Measurements from ENCODE around the gene MYO7A.

MYO7A gene

DNA sequence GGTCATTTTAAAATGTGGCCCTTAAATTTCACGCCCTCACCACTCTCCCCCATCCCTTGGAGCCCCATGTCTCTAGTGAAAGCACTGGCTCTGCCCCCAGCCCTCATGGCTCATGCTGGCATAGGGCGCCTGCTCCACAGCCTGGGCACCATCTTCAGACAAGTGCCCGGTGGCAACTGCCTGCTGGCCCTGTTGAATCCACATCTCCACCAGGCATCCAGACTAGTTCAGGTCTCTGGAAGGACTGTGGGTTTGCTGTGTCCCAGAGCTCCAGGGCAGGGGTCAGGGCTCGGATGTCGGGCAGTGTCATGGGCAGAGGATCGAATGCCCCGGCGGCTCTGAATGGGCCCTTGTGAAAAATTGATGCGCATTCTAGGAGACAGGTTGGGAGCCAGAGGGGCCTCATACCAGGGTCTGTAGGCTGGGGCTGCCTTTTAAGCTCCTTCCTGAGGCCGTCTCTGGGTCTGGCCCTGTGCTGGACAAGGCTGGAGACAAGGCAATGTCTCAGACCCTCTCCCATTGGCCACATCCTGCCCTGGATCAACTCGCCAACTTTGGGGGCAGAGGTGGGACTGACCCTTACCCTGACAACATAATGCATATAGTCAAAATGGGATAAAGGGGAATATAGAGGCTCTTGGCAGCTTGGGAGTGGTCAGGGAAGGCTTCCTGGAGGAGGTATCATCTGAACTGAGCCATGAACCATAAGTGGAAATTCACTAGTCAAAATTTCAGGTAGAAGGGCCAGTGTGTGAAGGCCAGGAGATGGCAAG lies 1.2 kb downstream of the MYO7A start:
- no peak for DNase-seq

DNA sequence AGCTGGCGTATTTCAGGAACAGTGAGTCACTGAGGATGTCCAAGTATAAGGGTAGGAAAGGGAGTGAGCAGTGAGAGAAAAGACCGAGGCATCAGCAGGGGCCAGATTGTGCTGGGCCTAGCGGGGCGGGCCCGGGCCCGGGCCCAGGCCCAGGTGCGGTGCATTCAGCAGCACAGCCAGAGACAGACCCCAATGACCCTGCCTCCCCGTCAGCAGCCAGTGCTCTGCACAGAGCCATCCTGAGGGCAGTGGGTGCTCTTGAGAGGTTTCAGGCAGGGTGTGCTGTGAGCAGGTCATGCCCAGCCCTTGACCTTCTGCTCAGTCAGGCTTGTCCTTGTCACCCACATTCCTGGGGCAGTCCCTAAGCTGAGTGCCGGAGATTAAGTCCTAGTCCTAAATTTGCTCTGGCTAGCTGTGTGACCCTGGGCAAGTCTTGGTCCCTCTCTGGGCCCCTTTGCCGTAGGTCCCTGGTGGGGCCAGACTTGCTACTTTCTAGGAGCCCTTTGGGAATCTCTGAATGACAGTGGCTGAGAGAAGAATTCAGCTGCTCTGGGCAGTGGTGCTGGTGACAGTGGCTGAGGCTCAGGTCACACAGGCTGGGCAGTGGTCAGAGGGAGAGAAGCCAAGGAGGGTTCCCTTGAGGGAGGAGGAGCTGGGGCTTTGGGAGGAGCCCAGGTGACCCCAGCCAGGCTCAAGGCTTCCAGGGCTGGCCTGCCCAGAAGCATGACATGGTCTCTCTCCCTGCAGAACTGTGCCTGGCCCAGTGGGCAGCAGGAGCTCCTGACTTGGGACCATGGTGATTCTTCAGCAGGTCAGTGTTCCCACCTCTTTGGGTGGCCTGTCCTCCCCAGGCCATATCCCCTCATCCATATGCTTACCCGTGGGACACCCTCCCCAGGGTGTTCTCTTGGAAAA lies 2.1 kb downstream of the MYO7A start:
- DNase-seq = no peak

DNA sequence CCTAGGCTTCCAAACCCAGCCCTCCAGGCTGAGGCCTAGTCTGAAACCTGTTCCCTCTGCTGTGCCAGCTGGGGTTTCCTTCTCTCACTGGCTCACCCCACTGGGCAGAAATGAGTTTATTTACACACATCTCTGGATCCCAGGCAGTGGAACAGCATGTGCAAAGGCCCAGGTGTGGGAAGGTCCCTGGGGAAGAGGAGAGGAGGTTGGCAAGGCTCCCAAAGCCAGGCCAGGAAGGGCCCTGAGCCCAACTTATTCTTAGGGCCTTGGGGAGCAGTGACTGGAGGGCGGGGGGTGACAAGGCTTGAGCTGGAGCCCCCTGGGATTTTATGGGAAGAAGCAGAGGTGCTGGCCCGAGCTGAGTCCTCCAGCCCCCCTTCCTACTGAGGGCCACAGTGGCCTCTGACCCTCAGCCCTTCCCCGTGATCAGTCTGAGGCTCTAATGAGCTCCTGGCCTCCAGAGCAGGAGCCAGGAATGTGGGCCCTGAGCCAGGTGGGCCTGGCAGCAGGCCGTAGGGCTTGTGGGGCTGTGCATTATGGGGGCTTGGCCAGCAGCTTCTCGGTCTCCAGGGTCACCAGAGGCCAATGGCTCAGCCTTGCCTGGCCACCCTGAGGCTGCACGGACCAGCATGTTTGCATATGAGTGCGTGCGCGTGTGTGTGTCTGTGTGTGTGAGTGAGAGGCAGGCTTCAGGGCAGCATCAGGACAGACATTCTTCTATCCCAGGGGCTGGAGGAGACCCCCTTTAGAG lies 2.9 kb downstream of the MYO7A start:
- DNase-seq = peak; percentile 33

DNA sequence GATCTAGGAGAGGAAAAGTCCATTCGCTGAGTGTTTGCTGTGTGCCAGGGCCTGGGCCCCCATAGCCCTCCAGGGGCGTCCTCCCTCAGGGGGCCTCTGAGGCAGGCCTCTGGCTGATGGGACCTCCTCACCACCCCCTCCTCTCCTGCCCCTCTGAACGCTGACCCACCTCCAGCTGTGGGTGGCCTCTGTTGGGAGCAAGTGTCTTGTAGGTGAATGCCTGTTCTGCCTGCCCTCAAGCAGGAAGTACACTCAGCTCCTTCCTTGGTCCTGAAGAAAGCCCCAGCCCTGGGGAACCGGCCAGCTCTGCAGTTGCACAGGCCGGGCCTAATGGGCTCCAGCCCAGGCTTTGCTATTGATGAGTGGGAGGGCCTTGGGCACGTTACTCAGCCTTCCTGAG lies 3.5 kb downstream of the MYO7A start:
- DNase-seq = no peak

DNA sequence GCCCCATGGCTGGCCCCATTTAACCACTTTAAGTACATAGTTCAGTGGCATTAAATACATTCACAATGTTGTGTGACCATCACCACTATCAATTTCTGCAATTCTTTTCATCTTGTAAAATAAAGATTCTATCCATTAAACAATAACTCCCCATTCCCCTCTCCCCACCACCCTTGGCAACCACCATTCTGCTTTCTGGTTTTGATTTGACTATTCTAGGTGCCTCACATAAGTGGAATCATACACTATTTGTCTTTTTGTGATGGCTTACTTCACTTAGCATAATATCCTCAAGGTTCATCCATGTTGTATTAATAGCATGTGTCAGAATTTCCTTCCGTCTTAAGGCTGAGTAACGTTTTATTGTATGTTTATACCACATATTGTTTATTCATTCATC lies 7.0 kb downstream of the MYO7A start:
- no peak for DNase-seq

DNA sequence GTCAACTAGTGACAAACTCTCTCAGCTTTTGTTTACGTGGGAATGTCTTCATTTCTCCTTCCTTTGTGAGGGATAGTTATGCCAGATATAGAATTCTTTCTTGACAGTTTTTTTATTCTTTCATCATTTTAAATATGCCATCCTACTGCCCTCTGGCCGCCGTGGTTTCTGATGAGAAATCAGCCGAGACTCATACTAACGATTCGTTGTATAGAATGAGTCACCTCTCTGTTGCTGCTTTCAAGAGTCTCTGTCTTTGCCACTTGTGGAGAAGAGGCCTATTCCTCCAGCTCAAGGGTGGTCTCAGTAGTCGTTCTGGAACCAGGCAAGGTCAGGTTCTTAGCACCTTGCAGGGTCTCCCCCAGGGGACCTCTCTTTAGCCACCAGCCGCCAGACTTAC lies 8.0 kb downstream of the MYO7A start:
- peak; percentile 63 for DNase-seq

DNA sequence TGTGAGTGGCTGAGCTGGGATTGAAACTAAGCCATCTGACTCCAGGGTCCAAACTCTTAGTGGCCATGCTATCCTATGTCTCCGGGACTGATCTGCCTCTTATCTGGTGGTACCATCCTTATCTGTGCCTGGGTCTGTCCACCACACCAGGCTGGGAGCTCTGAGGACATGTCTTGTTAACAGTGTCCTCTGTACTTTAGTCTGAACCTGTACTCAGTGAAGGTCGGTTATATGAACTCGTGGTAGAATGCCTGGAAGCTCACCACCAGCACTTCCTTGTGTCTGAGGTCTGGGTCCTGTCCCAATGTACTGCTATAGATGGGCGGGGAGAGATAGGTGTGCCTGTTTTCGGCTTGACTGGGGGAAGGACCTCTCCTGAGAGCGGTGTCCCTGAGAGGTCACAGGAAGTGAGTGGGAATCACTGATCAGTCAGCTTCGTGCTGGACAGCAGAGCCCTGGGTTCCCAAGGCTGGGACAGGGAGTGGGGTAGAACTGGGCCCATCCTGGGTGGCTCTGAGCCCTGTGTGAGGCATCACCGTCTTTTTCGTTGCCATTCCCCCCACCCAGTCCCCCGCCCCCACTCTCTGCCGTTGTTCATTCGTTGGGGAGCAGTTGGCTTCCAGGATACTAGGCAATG lies 8.9 kb downstream of the MYO7A start:
- DNase-seq = no peak

DNA sequence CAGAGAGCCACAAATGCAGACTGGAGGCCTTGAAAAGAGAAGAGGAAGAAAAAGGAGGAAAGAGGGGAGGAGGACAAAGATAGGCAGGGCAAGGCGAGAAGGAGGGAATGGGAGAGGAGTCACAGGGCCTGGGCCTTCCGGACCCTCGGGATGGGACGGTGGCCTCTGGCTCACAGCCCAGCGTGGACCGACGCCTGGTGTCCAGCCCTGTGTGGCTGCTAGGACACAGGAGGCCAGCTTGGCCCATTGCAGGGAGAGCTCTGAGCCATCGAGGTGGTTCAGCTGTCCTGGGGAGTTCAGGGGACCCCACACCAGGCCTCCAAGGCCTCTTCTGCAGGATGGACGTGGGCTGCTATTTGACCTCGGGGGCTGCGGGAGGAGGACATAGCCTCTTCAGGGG lies 9.4 kb downstream of the MYO7A start:
- no peak for DNase-seq

DNA sequence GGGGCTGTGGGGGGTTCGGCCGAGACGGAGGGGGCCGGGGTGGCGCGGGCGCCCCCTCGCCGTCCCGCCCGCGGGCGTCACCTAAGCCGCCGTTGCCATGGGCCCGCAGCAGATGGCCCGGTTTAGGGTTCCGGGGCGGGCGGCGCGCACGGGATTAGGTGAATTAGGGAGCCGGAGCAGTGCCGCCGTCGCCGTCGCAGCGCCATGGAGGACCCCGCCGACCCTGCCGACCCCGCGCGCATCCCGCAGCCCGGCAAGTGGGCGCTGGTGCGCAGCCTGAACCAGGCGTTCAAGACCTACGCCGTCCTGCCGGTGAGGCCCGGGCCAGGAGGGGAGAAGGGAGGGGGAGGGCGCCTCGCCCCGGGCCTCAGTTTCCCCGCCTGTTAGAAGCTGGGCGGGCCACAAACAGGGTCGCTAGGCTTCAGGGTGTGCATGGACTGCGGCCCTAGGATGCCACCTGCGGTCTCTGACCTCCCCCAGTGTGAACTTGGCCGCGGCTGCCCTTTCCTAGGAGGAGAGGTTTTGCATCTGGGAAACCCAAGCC lies 10.1 kb downstream of the MYO7A start:
- DNase-seq = no peak

DNA sequence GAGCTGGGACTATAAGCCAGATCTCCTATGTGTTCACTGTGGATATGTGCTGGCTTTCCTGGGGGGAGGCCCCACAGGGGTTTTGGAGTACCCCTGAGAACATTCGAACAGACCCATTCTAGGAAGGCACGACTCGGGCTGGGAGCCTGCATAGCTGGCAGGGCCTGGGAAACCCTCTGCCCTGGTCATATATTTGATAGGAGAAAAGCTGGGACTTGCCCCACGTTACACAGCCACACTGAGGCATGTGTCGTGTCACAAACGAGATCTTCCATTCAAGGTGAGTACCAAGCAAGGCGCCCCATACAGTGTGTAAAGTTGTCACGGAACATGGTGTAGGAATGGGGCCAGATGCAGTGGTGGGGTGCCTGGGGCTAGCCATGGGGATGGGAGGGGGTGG lies 11.2 kb downstream of the MYO7A start:
- DNase-seq = no peak

DNA sequence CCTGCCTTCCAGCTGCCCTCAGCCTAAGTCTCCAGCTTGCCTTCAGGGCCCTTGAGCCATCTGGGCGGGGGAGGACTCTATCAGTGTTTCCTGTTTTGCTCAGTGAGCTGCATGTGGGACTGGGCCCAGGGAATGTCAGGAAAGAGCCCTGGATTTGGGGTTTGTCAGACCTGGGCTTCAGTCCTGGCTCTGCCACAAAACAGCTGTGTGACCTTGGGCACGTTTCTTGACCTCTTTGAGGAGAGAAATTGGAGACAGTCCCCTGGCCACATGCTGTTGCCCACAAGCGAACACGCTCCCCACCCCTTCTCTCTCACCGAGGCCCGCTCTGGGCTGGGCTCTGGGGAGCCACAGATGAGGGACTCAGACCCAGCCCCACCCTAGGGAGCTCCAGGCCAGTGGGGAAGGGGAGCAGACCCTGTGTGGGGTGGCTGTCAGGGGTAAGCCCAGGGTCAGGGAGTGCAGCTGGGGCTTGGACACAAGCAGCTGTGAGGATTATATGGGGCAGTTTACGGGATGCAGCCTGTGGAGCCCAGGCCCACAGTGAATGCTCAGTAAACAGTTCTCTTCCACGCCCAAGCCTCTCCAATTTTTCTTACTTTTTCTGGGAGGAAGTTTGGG lies 12.3 kb downstream of the MYO7A start:
- DNase-seq = peak; percentile 76

DNA sequence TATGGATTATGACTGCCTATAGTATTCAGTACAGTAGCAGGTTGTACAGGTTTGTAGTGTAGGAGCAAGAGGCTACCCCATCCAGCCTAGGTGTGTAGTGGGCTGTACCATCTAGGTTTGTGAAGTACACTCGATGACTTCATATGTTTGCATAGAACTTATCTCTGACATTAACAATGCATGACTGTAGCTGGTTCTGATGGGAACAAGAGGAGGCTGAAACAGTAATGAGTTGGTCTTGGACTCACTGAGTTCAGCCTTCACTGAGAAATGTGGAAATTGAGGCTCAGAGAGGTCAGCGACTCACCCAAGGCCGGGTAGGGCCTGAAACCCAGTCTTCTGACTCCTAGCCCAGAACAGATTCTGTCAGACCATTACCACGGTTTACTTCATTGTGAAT lies 13.0 kb downstream of the MYO7A start:
- DNase-seq = peak; percentile 84

DNA sequence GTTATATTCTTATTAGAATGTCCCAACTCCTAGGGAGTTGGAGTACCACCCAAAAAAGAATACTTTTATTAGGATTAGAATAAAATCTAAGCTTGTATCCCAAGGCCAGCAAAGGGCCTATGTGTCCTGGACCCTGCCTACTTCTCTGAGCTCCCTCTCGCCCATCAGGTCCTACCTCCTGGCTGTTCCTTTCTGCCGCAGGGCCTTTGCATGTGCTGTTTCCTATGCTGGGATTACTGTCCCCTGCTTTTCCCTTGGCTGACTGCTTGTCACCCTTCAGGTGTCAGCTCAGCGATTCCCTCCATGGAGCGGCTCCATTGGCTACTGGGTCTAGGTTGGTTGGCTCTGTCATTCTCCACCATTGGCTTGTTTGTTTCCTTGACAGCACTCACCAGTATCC lies 13.4 kb downstream of the MYO7A start:
- no peak for DNase-seq

DNA sequence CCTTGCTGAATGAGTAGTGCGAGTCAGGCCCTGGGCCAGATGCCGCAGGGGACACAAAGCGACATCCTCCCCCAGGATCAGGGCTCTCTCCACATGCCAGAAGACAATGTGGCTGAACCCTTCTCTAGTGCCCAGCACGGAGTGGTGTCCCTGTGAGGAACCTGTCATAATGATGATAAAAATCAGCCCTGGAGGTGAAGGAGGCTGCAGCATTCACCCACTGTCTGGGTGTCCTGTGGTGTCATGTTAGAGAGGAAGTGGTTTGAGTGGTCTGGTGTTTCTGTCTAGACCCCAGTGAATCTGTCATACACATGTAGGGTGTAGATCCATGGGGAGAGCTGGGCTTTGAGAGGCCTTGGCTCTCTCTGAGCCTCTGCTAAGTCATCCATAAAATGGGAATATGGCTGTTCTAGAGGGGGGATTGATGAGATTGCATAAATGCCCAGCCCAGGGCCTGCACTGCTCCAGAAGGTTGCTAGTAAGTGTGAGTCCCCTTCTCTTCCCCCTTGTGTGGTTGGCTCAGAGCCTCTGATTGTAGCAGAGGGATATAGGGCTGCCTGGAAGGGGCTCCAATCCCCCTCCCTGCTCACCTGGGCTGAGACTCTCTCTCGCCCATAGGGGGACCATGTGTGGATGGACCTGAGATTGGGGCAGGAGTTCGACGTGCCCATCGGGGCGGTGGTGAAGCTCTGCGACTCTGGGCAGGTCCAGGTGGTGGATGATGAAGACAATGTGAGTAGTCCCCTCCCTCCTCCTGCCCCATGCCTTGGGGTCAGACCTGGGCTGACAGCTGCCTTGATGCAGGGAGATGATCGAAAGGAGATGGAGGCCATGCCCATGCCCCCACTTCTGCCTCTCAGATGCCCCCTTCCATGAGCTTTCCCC lies 14.3 kb downstream of the MYO7A start:
- no peak for DNase-seq

DNA sequence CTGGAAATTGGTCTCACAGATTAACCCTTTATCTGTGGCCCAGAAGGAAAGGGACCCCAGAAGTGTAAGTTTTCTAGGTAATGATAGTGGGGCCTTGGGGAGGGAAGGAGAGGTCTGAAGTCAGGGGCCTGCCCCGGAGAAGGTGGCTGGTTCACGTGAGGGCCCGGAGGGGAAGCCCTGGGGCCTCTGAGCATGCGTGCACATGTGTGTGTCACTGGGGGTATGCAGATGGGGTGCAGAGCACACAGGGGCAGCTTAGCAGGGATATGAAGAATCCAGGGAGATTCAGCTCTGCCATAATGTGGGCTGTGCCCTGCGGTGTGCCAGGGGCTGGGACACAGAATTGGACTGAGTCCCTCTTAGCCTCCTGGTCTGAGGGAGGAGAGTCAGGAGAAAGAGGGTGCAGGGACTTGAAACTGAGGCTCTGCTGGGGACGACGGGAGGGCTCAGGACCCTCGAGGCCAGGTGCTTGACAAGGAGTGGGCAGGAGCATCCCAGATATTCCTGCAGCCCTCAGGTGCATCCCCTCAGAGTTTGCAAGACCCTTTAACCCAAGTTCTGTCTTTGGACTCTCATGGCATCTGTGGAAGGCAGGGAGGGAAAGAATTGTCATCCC lies 15.5 kb downstream of the MYO7A start:
- DNase-seq = no peak

DNA sequence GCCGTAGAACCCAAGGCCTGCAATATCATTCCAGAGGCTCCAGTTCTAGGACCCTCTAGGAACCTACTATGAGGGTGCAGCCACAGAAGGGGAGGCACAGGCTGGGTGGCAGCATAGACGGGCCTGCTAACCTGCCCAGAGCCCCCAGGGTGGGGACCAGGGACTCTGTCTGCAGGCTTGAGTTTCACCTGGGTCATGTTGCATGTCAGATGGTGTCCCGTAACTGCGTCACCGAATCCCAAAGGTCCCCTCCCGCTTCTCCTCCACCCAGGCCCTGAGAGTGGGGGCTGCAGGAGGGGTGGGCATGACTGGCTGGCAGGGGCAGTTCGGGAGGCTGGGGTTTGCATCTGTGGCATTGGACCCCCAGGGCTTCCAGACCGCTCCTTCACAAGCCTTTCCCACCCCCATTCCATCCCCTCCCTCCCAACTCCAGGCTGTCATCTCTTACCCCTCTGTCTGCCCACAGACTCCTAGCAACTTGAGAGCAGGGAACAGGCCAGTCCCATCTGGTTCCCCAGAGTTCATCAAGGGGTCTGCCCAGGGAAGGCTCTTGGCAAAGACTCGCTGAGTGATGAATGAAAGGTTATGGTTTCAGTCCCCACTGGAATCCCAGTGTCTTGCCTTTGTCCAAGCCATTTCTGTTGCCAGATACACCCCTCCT lies 16.3 kb downstream of the MYO7A start:
- no peak for DNase-seq

DNA sequence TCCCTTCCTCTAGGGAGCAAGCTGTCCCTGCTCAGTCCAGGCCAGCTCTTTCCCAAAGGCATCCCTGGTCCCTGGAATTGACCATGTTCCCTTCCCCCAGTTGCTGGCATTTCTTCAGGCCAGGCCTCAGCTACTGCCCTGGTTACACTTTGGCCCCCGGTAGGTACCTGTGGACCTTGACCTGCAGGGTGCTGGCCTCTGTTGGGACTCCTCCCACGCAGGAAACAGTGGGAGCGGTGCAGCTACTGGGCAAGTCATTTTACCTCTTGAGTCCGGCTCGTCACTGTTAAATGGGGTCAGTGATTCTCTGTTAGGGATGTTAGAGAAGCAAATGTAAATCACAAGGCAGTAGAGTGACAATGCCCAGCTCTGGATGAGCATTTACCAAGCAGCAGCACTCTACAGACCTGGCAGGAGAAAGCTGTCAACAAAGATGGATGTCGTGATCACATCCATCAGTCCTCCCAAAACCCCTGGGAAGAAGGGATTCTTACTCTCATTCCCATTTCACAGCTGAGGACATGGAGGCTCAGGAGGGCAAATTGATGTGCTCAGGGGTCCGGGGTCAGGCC lies 16.9 kb downstream of the MYO7A start:
- no peak for DNase-seq

DNA sequence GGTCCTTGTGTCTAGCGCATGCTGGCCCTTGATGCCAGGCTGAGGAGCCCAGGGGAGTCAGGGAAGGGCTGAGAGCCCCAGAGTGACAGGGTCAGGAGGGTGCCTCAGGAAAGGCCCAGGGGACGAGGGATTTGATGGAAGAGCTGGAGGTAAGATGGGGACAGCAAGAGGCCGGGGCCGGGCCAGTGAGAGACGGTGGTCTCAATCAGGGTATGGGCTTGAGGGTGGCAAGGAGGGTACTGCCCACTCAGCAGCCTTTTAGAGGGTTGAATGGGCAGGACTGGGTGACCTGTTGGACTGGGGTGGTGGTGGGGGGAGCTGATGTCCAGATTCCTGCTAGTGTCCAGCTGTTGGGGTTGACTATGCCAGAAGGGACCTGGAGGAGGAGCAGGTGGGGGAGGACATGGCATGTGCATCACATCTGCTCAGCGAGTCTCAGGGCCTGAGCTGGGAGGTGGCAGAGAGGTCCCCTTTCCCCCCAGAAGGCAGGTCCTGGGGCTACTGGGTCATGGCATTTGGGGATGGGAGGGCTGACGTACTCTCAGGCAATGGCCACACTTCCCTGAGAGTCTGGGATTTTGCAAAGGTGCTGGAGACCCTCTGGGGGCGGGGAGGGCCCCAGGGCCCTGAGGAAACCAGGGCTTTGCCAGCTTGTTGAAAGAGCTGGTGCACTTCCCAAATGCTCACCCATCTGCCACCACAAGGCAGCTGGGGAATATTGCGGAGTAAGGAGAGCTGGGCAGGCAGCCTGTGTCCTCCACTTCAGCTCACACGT lies 18.4 kb downstream of the MYO7A start:
- DNase-seq = no peak

DNA sequence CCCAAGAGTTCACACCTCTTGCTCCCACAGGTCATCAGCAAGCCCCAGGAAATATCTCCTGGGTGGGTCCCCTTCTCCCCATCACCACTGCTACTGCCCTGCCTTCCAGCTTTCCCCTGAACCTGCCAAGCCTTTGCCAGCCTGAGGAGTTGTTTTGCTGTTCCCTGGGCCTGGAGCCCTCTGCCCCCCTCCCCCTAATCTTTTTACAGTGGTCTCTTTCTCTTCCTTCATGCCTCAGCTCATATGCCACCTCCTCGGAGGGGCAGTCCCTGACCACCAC lies 18.9 kb downstream of the MYO7A start:
- no peak for DNase-seq

All from NCI-H226 (cell line).